T-helper 9 cell (primary cell): Measurements from ENCODE around the gene ALPK1.
"Not testable (repeated sequence)": the region's sequence is repeated elsewhere in the genome, so short reads cannot be mapped to it uniquely, and the experiment has no call there.

Experiments used
- DNase-seq: peaks from one replicate; pipeline ENCODE4 v3.0.0-alpha.2; 2020

ALPK1 gene

DNA sequence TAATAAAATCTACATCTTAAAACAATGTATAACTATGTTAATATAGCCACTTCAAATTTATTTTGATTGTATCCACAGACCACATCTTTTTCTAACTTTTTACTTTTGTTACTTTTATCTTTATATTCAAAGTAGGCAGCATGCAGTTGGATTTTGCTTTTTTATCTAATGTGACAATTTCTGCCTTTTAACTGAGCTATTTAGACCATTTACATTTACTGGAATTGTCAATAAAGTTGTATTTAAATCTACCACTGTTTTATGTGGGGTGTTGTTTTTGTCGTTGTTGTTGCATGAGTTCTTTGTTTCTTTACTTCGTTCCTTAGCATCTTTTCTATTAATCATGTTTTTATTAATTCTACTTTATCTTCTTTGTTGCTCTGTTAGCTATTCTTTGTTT is 176.8 kb downstream of the ALPK1 start:
- no peak for DNase-seq

DNA sequence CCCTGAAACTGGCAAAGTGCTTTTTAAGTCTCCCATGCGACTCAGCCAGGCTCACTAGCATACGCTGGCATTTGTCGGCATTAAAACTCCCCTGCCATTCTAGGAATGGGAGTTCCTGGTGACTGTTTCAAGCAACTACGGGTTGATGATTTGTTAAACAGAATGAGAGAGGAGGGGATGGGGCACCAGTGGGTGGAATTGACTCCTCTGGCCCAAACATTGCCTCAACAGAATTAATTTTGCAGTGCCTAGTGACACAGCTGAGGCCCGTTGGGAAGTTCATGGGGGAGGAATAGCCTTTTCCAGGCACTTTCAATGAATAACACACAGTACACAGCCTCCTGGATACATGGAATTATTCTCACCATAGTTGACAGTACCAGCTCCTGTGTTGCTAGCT is 188.8 kb downstream of the ALPK1 start:
- DNase-seq, result no peak

DNA sequence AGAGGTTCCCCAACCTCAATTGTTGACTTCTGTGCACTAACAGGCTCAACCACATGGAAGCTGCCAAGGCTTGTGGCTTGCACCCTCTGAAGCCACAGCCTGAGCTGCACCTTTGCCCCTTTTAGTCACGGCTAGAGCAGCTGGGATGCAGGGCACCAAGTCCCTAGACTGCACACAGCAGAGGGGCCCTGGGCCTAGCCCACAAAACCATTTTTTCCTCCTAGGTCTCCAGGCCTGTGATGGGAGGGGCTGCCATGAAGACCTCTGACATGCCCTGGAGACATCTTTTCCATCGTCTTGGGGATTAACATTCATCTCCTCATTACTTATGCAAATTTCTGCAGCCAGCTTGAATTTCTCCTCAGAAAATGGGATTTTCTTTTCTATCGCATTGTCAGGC is 193.6 kb downstream of the ALPK1 start:
- not testable (repeated sequence) for DNase-seq
